HEK293 (cell line): Measurements from ENCODE around the gene PGAP6.

Experiments used
- CTCF ChIA-PET: fragments of 350-600 bp; formaldehyde crosslinking; extraction: SDS; loops from one replicate; lab custom pipeline; 2021; ENCODE audit warnings: antibody characterized with exemption; lab: Yijun Ruan, JAX
- POLR2A ChIA-PET: fragments of 300-600 bp; formaldehyde crosslinking; extraction: SDS; loops from one replicate; lab custom pipeline; 2020; ENCODE audit warnings: antibody characterized with exemption, inconsistent platforms; lab: Yijun Ruan, JAX
- H3K27ac ChIP-seq: fragments of 200-500 bp; sonication (Bioruptor generic); 2 replicates; pipeline ENCODE4 v1.5.1; 2014; ENCODE audit warnings: low read depth, low read length, control low read depth, inconsistent platforms; ENCODE audit errors: extremely low read depth
- H3K36me3 ChIP-seq, 2 experiments: fragments of 200-500 bp in 1 of 2; sonication (Bioruptor generic) in 1 of 2; 1 replicate in 1 of 2; 2 replicates in 1 of 2; pipeline ENCODE4 v1.5.1; 2014 to 2017; ENCODE audit warnings: inconsistent platforms in 2 of 2, low read length in 2 of 2; ENCODE audit not compliant: control insufficient read depth in 2 of 2, insufficient read depth in 1 of 2
- H3K4me1 ChIP-seq: fragments of 200-500 bp; sonication (Bioruptor generic); 2 replicates; pipeline ENCODE4 v1.5.1; 2014; ENCODE audit warnings: mild to moderate bottlenecking, low read length, inconsistent platforms; ENCODE audit not compliant: control insufficient read depth, insufficient read depth
- H3K4me3 ChIP-seq: 2 replicates; pipeline ENCODE4 v1.5.1; 2011; ENCODE audit warnings: low read depth, mild to moderate bottlenecking, control low read depth, low read length, moderate library complexity
- H3K9me3 ChIP-seq: fragments of 200-500 bp; sonication (Bioruptor generic); 2 replicates; pipeline ENCODE4 v1.5.1; 2014; ENCODE audit warnings: low read depth, low read length, inconsistent platforms; ENCODE audit not compliant: control insufficient read depth, insufficient read depth
- EGR2 ChIP-seq: fragments of 450-650 bp; formaldehyde crosslinking; IDR thresholded peaks from 2 replicates; pipeline ENCODE4 v1.5.1; 2016; ENCODE audit warnings: low read depth, missing biosample characterization, missing genetic modification characterization
- GLIS1 ChIP-seq: fragments of 450-650 bp; formaldehyde crosslinking; IDR thresholded peaks from 2 replicates; pipeline ENCODE4 v1.5.1; 2016; ENCODE audit warnings: missing biosample characterization, missing genetic modification characterization
- IKZF3 ChIP-seq: fragments of 450-650 bp; IDR thresholded peaks from 2 replicates; pipeline ENCODE4 v1.5.0; 2018; ENCODE audit warnings: missing biosample characterization, mild to moderate bottlenecking, missing genetic modification characterization, moderate library complexity
- KLF1 ChIP-seq: fragments of 450-650 bp; formaldehyde crosslinking; IDR thresholded peaks from 2 replicates; pipeline ENCODE4 v1.5.1; 2016; ENCODE audit warnings: missing biosample characterization, missing genetic modification characterization
- KLF8 ChIP-seq: fragments of 450-650 bp; formaldehyde crosslinking; IDR thresholded peaks from 2 replicates; pipeline ENCODE4 v1.5.1; 2016; ENCODE audit warnings: missing biosample characterization, missing genetic modification characterization
- KLF9 ChIP-seq: fragments of 450-650 bp; formaldehyde crosslinking; IDR thresholded peaks from 2 replicates; pipeline ENCODE4 v1.5.1; 2016; ENCODE audit warnings: missing biosample characterization, missing genetic modification characterization, low read depth
- MZF1 ChIP-seq: fragments of 450-650 bp; formaldehyde crosslinking; IDR thresholded peaks from 2 replicates; pipeline ENCODE4 v1.5.1; 2017; ENCODE audit warnings: missing biosample characterization, missing genetic modification characterization, borderline replicate concordance
- REPIN1 ChIP-seq: fragments of 450-650 bp; formaldehyde crosslinking; IDR thresholded peaks from 2 replicates; pipeline ENCODE4 v1.5.1; 2017; ENCODE audit warnings: missing biosample characterization, missing genetic modification characterization, low read depth
- SP7 ChIP-seq: fragments of 450-650 bp; formaldehyde crosslinking; IDR thresholded peaks from 2 replicates; pipeline ENCODE4 v1.5.1; 2016; ENCODE audit warnings: missing biosample characterization, missing genetic modification characterization
- ZBTB1 ChIP-seq: fragments of 450-650 bp; formaldehyde crosslinking; IDR thresholded peaks from 2 replicates; pipeline ENCODE4 v1.5.1; 2016; ENCODE audit warnings: missing biosample characterization, missing genetic modification characterization
- ZBTB44 ChIP-seq: fragments of 450-650 bp; IDR thresholded peaks from 2 replicates; pipeline ENCODE4 v1.5.1; 2018; ENCODE audit warnings: missing biosample characterization, mild to moderate bottlenecking, missing genetic modification characterization
- ZBTB49 ChIP-seq: fragments of 450-650 bp; formaldehyde crosslinking; IDR thresholded peaks from 2 replicates; pipeline ENCODE4 v1.5.1; 2016; ENCODE audit warnings: missing biosample characterization, missing genetic modification characterization, low read depth
- ZBTB7A ChIP-seq: fragments of 450-650 bp; formaldehyde crosslinking; IDR thresholded peaks from 2 replicates; pipeline ENCODE4 v1.5.1; 2016; ENCODE audit warnings: low read depth, missing biosample characterization, missing genetic modification characterization
- ZBTB8A ChIP-seq: fragments of 450-650 bp; formaldehyde crosslinking; IDR thresholded peaks from 2 replicates; pipeline ENCODE4 v1.5.1; 2016; ENCODE audit warnings: missing biosample characterization, missing genetic modification characterization
- ZIC2 ChIP-seq: fragments of 450-650 bp; formaldehyde crosslinking; IDR thresholded peaks from 2 replicates; pipeline ENCODE4 v1.5.1; 2016; ENCODE audit warnings: missing biosample characterization, missing genetic modification characterization
- ZNF112 ChIP-seq: fragments of 450-650 bp; formaldehyde crosslinking; IDR thresholded peaks from 2 replicates; pipeline ENCODE4 v1.5.0; 2017; ENCODE audit warnings: missing biosample characterization, missing genetic modification characterization
- ZNF133 ChIP-seq: fragments of 450-650 bp; formaldehyde crosslinking; IDR thresholded peaks from 2 replicates; pipeline ENCODE4 v1.5.1; 2016; ENCODE audit warnings: missing biosample characterization, missing genetic modification characterization
- ZNF214 ChIP-seq: fragments of 450-650 bp; formaldehyde crosslinking; IDR thresholded peaks from 2 replicates; pipeline ENCODE4 v1.5.1; 2017; ENCODE audit warnings: missing biosample characterization, mild to moderate bottlenecking, missing genetic modification characterization, borderline replicate concordance
- ZNF223 ChIP-seq: fragments of 450-650 bp; formaldehyde crosslinking; IDR thresholded peaks from 2 replicates; pipeline ENCODE4 v1.5.1; 2016; ENCODE audit warnings: missing biosample characterization, missing genetic modification characterization
- ZNF24 ChIP-seq: fragments of 450-650 bp; formaldehyde crosslinking; IDR thresholded peaks from 2 replicates; pipeline ENCODE4 v1.5.1; 2016; ENCODE audit warnings: missing biosample characterization, missing genetic modification characterization
- ZNF248 ChIP-seq: fragments of 450-650 bp; formaldehyde crosslinking; IDR thresholded peaks from 2 replicates; pipeline ENCODE4 v1.5.1; 2017; ENCODE audit warnings: missing biosample characterization, missing genetic modification characterization
- ZNF266 ChIP-seq: fragments of 450-650 bp; formaldehyde crosslinking; IDR thresholded peaks from 2 replicates; pipeline ENCODE4 v1.5.1; 2016; ENCODE audit warnings: missing biosample characterization, missing genetic modification characterization, low read depth
- ZNF292 ChIP-seq: fragments of 450-650 bp; formaldehyde crosslinking; IDR thresholded peaks from 2 replicates; pipeline ENCODE4 v1.5.1; 2016; ENCODE audit warnings: low read depth, missing biosample characterization, missing genetic modification characterization, borderline replicate concordance
- ZNF341 ChIP-seq: fragments of 450-650 bp; formaldehyde crosslinking; IDR thresholded peaks from 2 replicates; pipeline ENCODE4; 2016; ENCODE audit warnings: low read depth, missing biosample characterization, missing genetic modification characterization
- ZNF473 ChIP-seq: fragments of 450-650 bp; formaldehyde crosslinking; IDR thresholded peaks from 2 replicates; pipeline ENCODE4 v1.5.1; 2017; ENCODE audit warnings: missing biosample characterization, missing genetic modification characterization
- ZNF600 ChIP-seq: fragments of 450-650 bp; formaldehyde crosslinking; IDR thresholded peaks from 2 replicates; pipeline ENCODE4 v1.5.1; 2016; ENCODE audit warnings: missing biosample characterization, missing genetic modification characterization
- ZNF624 ChIP-seq: fragments of 450-650 bp; formaldehyde crosslinking; IDR thresholded peaks from 2 replicates; pipeline ENCODE4 v1.5.1; 2017; ENCODE audit warnings: missing biosample characterization, missing genetic modification characterization
- ZNF654 ChIP-seq: fragments of 450-650 bp; formaldehyde crosslinking; IDR thresholded peaks from 2 replicates; pipeline ENCODE4 v1.5.1; 2016; ENCODE audit warnings: low read depth, missing biosample characterization, missing genetic modification characterization
- ZSCAN16 ChIP-seq: fragments of 450-650 bp; formaldehyde crosslinking; IDR thresholded peaks from 2 replicates; pipeline ENCODE4 v1.5.1; 2016; ENCODE audit warnings: missing biosample characterization, missing genetic modification characterization
- ZSCAN4 ChIP-seq: fragments of 450-650 bp; formaldehyde crosslinking; IDR thresholded peaks from 2 replicates; pipeline ENCODE4 v1.5.1; 2017; ENCODE audit warnings: missing biosample characterization, missing genetic modification characterization

The PGAP6 gene

GRCh38 chr16:353404-354290, 28.1 kb downstream of the PGAP6 start (continued):
- TF ChIP-seq ZBTB44 (tag by site-specific recombination) (no peak), ZBTB49 (tag by site-specific recombination) (no peak), ZBTB8A (peak; percentile 11; the same call in 1 of the 2 replicates)

GRCh38 chr16:352547-353403, 29.0 kb downstream of the PGAP6 start, which contains the start of gene AXIN1:
Gene AXIN1, minus strand, starts transcription at chr16:352723. Its CDS starts 5,698 bp downstream, at chr16:347025.
- Histone ChIP-seq H3K36me3 (peaks cover 0 to 12% of the 10 kb centered on the region in 2 experiments; a peak in 2 of 3 replicates), H3K4me1 (peaks cover 2% of the 10 kb centered on the region; the same call in 1 of the 2 replicates), H3K4me3 (peak within 1 kb of the TSS; percentile 51), H3K9me3 (no peaks in the 10 kb centered on the region), H3K27ac (peak within 1 kb of the TSS; percentile 72; the same call in 1 of the 2 replicates)
- ChIA-PET CTCF (interaction anchor here (0.7 to 1.8 kb wide), 3 partner anchors 9 to 129 kb away, joined by 3 to 5 read pairs (median 4); partner anchors contain the start of gene FAM234A), POLR2A (interaction anchor here (0.5 to 1.8 kb wide), 28 partner anchors 9 to 793 kb away, joined by 3 to 31 read pairs (median 5); partner anchors contain the start of genes ANTKMT, LUC7L, MRPL28 and POLR3K)
- TF ChIP-seq KLF8 (tag by site-specific recombination) (peak; percentile 98), ZBTB8A (peak; percentile 93), ZNF133 (tag by site-specific recombination) (no peak), ZNF341 (tag by site-specific recombination) (peak; percentile 96), ZNF292 (tag by site-specific recombination) (no peak), ZIC2 (0 out of 2 replicates have a peak, but pooled peaks have one; percentile 11), ZNF473 (tag by site-specific recombination) (no peak), ZNF112 (no peak), KLF1 (tag by site-specific recombination) (peak; percentile 97), ZSCAN16 (tag by site-specific recombination) (no peak), ZNF214 (tag by site-specific recombination) (no peak), ZSCAN4 (tag by site-specific recombination) (no peak), ZNF248 (tag by site-specific recombination) (no peak), SP7 (tag by site-specific recombination) (0 out of 2 replicates have a peak, but pooled peaks have one; percentile 11), ZNF266 (no peak), GLIS1 (peak; percentile 59), ZNF223 (tag by site-specific recombination) (no peak), ZNF654 (tag by site-specific recombination) (no peak), REPIN1 (tag by site-specific recombination) (no peak), ZBTB1 (tag by site-specific recombination) (no peak), ZNF624 (tag by site-specific recombination) (no peak), ZNF600 (peak; percentile 27; the same call in 1 of the 2 replicates), MZF1 (tag by site-specific recombination) (no peak), KLF9 (tag by site-specific recombination) (peak; percentile 99), IKZF3 (tag by site-specific recombination) (peak; percentile 81), ZBTB7A (tag by site-specific recombination) (peak; percentile 18; the same call in 1 of the 2 replicates), ZNF24 (tag by site-specific recombination) (no peak), EGR2 (tag by site-specific recombination) (peak; percentile 43; the same call in 1 of the 2 replicates)
